Measurements from ENCODE around the gene UNC79. TPM values are rescaled to one million over a fixed set of nuclear protein-coding genes. Genes with fewer than 3 reads are reported as not detected.
"Not testable (repeated sequence)": the region's sequence is repeated elsewhere in the genome, so short reads cannot be mapped to it uniquely, and the experiment has no call there.

UNC79 gene
- total RNA-seq, 2 donors from 2014 or later = 0.78 to 3.3 TPM

DNA sequence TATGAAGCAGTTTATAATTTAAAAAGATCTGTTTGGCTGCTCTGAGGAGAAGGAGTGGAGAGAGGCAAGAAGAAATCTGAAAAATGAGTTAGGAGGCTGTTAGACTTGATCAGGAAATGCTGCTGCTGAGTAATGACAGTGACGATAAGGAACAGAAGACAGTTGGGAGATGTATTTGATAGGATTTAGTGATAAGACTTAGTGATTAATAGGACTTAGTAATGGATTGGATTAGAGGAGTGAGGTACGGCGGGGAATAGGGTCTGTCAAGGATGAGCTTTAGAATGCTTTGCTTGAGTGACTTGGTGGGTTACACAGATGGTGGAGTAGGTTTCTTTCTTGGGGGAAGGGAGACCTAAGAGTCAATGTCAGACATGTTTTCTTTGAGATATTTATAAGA lies 31.7 kb downstream of the UNC79 start:
- Histone ChIP-seq H3K27ac (no peak overlapping the region), H3K4me3 (no peak overlapping the region), H3K27me3 (no peaks in the 10 kb centered on the region), H3K36me3 (replicated peaks in 1 of 2; ENCODE audit: insufficient read depth in 1 of 2, low read depth in 2 of 2) (no peaks in the 10 kb centered on the region), H3K4me1 (no peaks in the 10 kb centered on the region), H3K9me3 (no peaks in the 10 kb centered on the region)
- ATAC-seq (no peak), DNase-seq (no peak)
- TF ChIP-seq POLR2A (IDR thresholded peaks at IDR 0.05) (no peak), CTCF (IDR thresholded peaks at IDR 0.05) (no peak)
- intact Hi-C loops (cut with DNase I) = no loop called here
- 78 to 84% methylated on average over 3 of the region's 3 CpGs for WGBS, 2 donors

DNA sequence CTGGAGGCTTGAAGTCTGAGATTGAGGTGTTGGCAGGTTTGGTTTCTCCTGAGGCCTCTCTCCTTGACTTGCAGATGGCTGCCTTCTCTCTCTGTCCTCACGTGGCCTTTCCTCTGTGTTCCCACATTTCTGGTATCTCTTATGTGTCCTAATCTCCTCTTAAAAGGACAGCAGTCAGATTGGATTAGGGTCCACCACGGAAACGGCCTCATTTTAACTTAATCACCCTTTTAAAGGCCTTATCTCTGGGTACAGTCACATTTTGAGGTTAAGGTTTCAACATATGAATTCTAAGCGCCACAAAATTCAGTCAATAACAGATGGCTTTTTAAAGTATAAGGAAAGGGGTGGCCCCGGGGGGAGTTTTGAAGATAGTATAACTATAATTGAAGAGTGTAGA lies 33.5 kb downstream of the UNC79 start:
- DNase-seq (no peak), ATAC-seq (no peak)
- no peaks in the 10 kb centered on the region for H3K9me3 ChIP-seq
- no peaks in the 10 kb centered on the region for H3K36me3 ChIP-seq (replicated peaks in 1 of 2; ENCODE audit: insufficient read depth in 1 of 2, low read depth in 2 of 2)
- 24 to 34% methylated on average over 5 of the region's 5 CpGs for WGBS, 2 donors
- H3K4me1 ChIP-seq = no peaks in the 10 kb centered on the region
- no peak overlapping the region for H3K4me3 ChIP-seq
- TF ChIP-seq CTCF (IDR thresholded peaks at IDR 0.05) (no peak), POLR2A (IDR thresholded peaks at IDR 0.05) (no peak)
- intact Hi-C loops (cut with DNase I) = no loop called here
- no peak overlapping the region for H3K27ac ChIP-seq
- no peaks in the 10 kb centered on the region for H3K27me3 ChIP-seq

DNA sequence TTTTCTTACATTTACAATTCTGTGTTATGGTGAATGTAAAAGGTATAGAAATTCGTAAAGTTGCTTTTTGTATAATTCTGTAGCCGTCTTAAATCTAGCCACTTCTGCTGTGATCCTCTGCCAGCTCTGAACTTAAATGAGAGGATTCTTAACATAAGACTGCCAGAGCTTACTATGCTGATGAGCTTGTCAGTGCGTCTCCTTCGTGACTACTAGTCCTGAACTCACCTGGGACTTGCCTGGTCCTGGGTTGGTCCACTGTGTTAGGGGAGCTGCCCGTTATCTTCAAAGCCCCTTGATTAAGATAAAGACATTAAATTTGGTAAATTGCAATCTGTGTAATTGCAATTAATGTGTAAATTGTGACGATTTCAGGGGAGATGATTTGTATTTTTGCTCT lies 44.7 kb downstream of the UNC79 start:
- no peaks in the 10 kb centered on the region for H3K36me3 ChIP-seq (replicated peaks in 1 of 2; ENCODE audit: insufficient read depth in 1 of 2, low read depth in 2 of 2)
- no peak overlapping the region for H3K4me3 ChIP-seq
- no peak overlapping the region for H3K27ac ChIP-seq
- no peaks in the 10 kb centered on the region for H3K4me1 ChIP-seq
- no peak for TF ChIP-seq CTCF (IDR thresholded peaks at IDR 0.05)
- no peak for TF ChIP-seq POLR2A (IDR thresholded peaks at IDR 0.05)
- no peaks in the 10 kb centered on the region for H3K27me3 ChIP-seq
- DNase-seq (no peak), ATAC-seq (no peak)
- 89 to 90% methylated on average over 6 of the region's 6 CpGs for WGBS, 2 donors
- intact Hi-C loops (cut with DNase I) = no loop called here
- no peaks in the 10 kb centered on the region for H3K9me3 ChIP-seq

DNA sequence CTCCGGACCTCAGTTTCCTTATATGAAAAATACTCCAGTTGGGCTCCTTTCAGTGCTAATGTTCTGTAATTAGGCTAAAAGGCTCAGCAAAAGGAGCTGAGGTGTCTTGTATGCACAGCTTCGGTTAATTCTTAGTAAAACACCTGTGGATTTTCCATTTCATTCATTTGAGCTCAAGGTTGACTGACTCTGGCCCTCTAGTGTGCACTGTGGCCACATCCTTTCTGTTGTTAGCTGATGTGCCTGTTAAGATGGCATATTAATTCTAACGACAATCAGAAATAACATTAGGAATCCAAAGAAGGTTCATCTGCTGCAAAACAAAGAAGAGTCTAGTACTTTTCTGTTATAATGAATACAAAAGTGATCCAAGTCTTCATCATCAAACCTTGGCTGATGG lies 45.6 kb downstream of the UNC79 start:
- DNase-seq (no peak), ATAC-seq (no peak)
- TF ChIP-seq CTCF (IDR thresholded peaks at IDR 0.05) = no peak
- no peak for TF ChIP-seq POLR2A (IDR thresholded peaks at IDR 0.05)
- Histone ChIP-seq H3K27me3 (no peaks in the 10 kb centered on the region), H3K36me3 (replicated peaks in 1 of 2; ENCODE audit: insufficient read depth in 1 of 2, low read depth in 2 of 2) (no peaks in the 10 kb centered on the region), H3K9me3 (no peaks in the 10 kb centered on the region), H3K27ac (no peak overlapping the region), H3K4me1 (no peaks in the 10 kb centered on the region), H3K4me3 (no peak overlapping the region)
- intact Hi-C loops (cut with DNase I) = no loop called here
- WGBS, 2 donors = 71 to 89% methylated on average over 3 of the region's 3 CpGs

DNA sequence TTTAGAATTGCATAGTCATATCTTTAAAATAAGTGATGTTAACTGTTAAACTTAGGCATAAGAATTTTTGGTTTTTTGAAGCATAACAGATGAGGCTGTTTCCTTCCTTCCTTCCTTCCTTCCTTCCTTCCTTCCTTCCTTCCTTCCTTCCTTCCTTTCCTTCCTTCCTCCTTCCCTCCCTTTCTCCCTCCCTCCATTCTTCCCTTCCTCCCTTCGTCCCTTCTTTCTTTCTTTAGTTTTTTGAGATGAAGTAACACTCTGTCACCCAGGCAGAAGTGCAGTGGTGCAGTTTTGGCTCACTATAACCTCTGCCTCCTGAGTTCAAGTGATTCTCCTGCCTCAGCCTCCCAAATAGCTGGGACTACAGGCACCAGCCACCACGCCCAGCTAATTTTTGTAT lies 48.3 kb downstream of the UNC79 start:
- H3K4me1 ChIP-seq; ATAC-seq; H3K27me3 ChIP-seq; H3K9me3 ChIP-seq; DNase-seq; H3K4me3 ChIP-seq; H3K36me3 ChIP-seq (replicated peaks in 1 of 2; ENCODE audit: insufficient read depth in 1 of 2, low read depth in 2 of 2); H3K27ac ChIP-seq; intact Hi-C loops (cut with DNase I): not testable (repeated sequence)
- 69 to 88% methylated on average over 2 of the region's 2 CpGs for WGBS, 2 donors
